NCI-H345 treated with DMSO at 0.1 percent for 48 hours (cell line): Measurements from ENCODE around the gene RIPK3.
"Not testable (repeated sequence)": the region's sequence is repeated elsewhere in the genome, so short reads cannot be mapped to it uniquely, and the experiment has no call there.

Source experiments
- DNase-seq: peaks from one replicate; lab custom pipeline; 2025; ENCODE audit not compliant: unreplicated experiment; lab: John Stamatoyannopoulos, UW

Gene RIPK3

DNA sequence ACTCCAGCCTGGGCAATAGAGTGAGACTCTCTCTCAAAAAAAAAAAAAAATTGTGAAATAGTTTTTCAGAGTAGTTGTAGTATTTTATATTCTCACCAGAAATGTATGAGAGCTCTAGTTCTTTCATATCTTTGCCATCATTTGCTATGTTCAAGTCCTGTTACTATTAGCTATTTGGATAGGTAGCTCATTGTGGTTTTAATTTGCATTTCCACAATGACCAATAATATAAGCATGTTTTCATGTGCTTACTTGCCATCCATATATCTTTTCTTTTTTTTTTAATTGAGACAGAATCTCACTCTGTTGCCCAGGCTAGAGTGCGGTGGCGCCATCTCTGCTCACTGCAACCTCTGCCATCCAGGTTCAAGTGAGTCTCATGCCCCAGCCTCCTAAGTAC, 8.4 kb upstream of the RIPK3 start:
- no peak for DNase-seq

GRCh38 chr14:24347134-24347533, 7.3 kb upstream of the RIPK3 start:
- no peak for DNase-seq

GRCh38 chr14:24343795-24344660, 4.2 kb upstream of the RIPK3 start:
- no peak for DNase-seq

- no peak for DNase-seq
Observed at GRCh38 chr14:24342889-24343288, 3.1 kb upstream of the RIPK3 start.

- DNase-seq, result no peak
Observed at GRCh38 chr14:24340606-24341005, 815 bp upstream of the RIPK3 start.

- no peak for DNase-seq
Observed at GRCh38 chr14:24338843-24339242, 948 bp downstream of the RIPK3 start.

DNA sequence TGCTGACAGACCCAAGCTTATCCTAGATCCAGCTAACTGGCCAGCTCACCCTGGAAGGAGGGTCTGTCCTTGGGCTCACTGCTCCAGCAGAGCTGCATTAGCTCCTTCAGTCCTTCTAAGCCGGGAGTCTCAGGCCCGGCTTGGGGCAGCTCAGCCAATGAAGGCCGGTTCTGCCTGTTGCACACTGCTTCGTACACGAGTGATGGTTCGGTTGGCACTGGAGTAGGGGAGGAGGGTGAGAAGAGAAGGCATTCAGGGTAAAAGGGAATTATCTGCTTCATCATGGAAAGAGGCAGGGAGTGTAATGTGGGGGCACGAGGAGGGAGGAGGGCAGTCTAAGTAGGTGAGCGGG, 2.0 kb downstream of the RIPK3 start:
- DNase-seq, result no peak

DNA sequence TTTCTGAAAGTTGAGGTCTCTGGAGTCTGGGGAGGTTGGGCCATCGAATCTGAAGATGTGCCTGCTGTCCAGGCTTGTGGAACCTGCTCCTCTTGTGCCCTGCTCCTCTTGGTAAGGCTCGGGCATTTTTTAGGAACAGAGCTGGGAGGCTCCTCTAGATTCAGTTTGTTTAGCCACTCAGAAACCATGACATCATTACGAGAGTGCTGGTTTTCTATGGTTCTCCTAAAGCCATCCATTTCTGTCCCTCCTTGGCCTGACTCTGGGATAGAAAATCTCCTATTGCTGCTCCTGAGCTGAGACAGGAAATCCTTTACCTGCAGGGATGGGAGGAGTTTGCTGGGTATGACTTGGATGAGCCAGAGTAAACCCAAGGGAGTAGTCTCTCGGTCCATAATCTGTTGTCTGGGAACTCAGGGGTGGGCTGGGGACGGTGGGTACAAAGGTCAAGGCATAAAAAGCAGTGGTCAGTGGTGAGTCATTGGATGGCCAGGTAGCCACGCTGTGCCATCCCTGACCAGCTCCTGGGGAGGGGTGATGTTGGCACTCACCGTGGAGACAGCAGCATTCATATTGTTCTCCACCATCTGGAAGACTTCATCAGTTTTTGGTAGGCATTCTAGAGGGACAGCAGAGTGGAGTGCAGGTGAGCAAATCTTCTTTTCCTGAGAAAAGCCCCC, 2.5 kb downstream of the RIPK3 start:
- no peak for DNase-seq

- no peak for DNase-seq
Observed at GRCh38 chr14:24335461-24336171, 4.2 kb downstream of the RIPK3 start.

GRCh38 chr14:24334431-24335291, 5.1 kb downstream of the RIPK3 start, which contains the start of gene ADCY4:
ADCY4 (minus strand) TSS chr14:24335071; CDS start chr14:24334652, 419 bp downstream.
- DNase-seq, result no peak

DNA sequence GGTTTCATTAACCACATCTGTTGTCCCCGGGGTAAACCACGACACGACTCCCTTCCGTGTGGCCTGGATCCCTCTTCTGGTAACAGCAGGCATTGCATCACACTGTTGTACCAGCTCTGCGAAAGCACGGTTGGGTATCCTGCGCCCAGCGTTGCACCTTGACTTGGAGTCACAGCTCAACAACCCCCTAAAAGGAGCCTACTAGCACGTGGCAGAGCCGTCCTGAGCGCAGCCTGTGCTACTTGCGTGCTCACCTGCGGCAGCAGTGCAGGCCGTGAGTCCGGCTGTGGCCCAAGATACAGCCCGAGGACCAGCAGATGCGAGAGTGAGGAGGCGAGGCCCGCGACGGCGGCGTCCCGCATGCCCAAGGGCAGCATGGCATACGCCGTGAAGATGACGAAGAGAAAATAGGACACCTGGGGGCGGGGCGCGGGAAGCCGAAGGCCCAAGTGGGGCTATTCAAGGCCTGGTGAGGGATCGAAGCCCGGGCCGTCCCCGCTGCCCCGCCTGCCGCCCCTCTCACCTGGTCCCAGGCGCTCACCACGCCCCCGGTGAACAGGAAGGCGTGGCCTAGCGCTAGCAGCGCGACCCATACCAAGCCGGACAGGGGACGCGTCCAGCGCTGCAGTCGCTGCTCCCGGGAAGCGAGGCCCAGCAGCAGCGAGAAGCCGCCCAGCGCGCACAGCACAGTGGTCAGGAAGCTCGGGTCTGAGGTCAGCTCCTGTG, 7.4 kb downstream of the RIPK3 start:
- peak; percentile 79 for DNase-seq

DNA sequence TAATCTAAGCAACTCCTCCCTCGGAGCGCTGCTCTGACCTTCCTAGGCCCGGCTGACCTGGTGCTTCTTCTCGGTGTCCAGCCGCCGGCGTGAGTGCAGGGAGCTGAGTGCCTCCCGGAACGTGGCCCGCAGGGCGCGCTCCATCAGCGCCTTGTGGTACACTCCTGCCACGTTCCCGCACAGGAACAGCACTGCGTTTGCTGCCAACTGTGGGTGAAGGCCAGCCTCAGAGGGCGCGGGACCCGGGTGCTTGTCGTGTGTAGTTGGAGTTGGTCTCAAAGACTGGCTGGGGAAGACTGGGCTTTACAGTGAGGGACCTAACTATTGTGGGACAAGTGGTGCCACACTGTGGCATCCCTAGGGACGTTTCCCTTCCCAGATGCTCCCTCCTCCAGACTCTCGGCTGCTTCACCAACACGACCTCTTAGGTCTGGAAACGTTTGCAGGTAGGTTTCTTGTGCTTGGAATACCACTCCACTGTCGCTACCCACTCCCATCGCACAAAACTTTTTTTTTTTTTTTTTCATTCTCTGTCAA, 8.0 kb downstream of the RIPK3 start:
- DNase-seq, result no peak

- no peak for DNase-seq
Observed at GRCh38 chr14:24330973-24331674, 8.7 kb downstream of the RIPK3 start.

DNA sequence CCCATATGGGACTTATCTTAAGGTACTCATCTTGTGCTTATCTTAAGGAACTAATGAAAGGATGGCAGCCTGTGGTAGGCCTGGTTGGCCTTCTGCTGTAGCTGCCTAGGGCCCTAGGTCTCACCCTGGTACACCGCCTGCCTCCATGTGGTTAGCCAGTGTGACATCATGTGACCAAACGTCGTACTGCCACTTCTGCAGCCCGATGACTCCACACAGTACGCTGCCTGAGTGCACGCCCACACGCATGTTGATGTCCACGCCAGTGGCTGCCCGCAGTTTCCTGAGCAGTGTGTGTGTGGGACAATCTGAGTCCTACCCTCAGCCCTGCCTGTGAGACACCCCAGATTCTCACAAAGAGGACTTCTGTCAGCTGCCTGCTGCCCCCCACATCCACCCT, 10.1 kb downstream of the RIPK3 start:
- DNase-seq, result no peak

DNA sequence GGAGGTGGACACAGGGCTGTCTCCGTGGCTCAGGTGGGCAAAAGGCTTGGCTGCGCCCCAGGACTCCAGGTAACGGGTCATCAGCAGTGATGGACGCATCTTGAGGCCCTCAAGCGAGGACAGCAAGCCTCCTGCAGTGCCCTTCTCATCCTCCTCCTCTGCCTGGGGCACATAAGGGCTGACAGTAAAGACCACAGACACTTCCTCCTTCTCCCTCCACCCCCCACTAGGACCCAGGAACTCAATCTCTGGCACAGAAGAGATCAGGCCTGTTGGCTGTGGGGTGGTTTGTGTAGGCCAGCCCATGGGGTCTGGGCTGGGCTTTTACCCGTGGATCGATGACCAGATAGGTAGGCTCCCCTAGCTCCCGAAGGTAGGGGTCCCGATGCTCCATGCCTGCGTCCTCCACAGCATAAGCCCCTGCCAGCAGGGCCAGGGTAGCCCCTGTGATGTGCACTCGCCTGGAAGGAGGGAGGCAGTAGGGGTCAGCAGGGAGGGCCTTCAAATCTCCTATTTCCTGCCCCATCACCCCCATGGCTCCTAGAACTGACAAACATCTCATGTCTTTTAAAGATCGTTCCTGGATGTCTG, 10.6 kb downstream of the RIPK3 start:
- no peak for DNase-seq

GRCh38 chr14:24327914-24328313, 11.9 kb downstream of the RIPK3 start:
- not testable (repeated sequence) for DNase-seq

GRCh38 chr14:24327303-24327702, 12.5 kb downstream of the RIPK3 start:
- no peak for DNase-seq

DNA sequence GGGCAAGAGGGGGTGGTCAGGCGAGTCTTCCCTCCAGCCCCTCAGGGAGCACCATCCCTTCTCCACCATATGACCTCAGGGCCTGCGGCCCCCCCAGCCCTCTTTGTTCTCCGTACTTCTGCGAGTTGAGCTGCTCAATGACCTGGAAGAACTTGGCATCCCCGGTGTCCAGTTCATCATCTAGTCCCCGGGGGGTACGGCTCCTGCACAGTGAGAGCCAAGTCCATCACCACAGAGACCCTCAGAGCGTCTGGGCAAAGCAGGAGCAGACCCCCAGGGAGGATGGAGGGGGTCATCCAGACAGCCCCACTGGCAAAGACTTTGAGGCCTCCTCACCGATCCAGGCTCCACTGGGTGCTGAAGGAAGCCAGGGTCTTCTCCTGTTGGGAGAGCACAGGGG, 13.8 kb downstream of the RIPK3 start:
- DNase-seq, result no peak

GRCh38 chr14:24325041-24325530, 14.7 kb downstream of the RIPK3 start:
- DNase-seq, result no peak
